Lung microvascular endothelial cell (primary cell): ENCODE data around the gene MXD4. TPM values are rescaled to one million over a fixed set of nuclear protein-coding genes. Genes with fewer than 3 reads are reported as not detected.
A peak's percentile ranks its signal among the peaks of the same experiment; 100 is the strongest.

Experiments used
- DNase-seq, 2 donors: peaks; one replicate each; pipeline versions ENCODE4 v3.0.0 to v3.0.0-alpha.2; 2010; ENCODE audit warnings: low read depth in 2 of 2
- total RNA-seq: library from RNA; depleted of rRNA; stranded (reverse); fragments of >200 nt; gene quantifications from 2 replicates; pipeline ENCODE4 v1.2.1, GENCODE V29; 2014

MXD4 gene
- total RNA-seq, 1 donor from 2014 or later, result 56.2 TPM

DNA sequence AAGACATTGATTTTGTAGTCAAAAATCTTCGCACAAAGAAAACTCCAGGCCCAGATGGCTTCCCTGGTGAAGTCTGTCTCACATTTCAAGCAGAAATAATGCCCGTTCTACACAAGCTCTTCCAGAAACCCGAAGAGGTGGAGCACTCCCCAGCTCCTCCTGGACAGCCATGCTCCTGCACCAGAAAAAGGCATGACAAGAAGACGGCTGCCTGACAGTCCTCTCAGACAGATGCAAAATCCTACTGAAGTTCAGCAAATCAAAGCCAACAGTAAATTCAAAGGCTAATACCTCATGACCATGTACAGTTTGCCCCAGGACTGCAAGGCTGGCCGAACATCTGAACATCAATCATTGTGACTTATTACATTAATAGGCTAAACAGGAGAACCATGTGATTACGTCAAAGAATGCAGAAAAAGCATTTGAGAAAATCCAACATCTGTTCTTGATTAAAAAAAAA is 30.8 kb upstream of the MXD4 start:
- no peak for DNase-seq

DNA sequence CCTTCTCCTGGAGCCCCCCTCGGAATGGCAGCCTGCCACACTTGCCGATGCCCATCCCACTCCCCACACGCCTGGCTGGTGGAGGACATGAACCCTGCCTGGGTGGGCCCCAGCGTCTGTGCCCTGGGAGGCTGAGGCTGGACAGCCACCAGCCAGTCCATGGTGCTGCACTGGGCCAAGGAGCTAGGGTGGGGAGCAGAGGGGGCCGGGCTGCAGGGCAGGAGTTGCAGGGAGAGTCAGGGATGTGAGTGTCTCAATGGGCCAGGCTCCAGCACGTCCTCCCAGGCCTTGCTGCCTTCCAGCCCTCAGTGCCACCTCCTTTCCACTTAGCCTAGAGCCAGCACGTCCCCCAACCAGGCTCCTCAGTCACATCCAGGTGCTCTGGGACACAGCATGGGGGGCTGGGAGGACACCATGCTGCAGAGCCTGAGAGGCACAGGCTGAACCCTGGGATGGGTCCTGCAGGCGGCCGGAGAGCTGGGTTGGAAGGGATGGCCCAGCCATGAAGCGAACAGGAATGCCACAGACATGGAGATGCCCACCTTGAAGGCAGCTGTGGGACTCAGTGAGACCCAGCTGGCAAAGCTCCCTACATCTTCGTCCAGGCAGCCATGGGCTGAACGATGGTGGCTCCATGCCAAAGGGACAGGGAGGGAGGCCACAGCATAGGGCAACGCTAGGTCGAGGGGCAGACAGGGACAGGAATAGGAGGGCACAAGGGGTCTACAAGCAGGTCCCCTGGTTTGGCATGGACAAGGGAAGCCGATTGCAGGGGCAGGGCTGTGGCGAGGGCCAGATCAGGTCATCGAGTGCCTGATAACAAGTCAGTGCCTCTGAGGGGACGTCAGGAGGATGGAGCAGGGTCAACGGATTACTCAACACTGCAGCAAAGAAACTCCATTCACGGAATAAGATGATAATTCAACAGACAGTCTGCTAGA is 30.1 kb upstream of the MXD4 start:
- DNase-seq, result no peak

GRCh38 chr4:2290974-2291704 is 29.2 kb upstream of the MXD4 start:
- DNase-seq, result no peak

- DNase-seq, result no peak
These were observed 28.6 kb upstream of the MXD4 start for GRCh38 chr4:2290488-2290887.

GRCh38 chr4:2289955-2290333 is 28.0 kb upstream of the MXD4 start:
- no peak for DNase-seq

- no peak for DNase-seq
These were observed 27.5 kb upstream of the MXD4 start for GRCh38 chr4:2289311-2289954.

GRCh38 chr4:2288051-2288541 is 26.2 kb upstream of the MXD4 start:
- DNase-seq, result no peak

DNA sequence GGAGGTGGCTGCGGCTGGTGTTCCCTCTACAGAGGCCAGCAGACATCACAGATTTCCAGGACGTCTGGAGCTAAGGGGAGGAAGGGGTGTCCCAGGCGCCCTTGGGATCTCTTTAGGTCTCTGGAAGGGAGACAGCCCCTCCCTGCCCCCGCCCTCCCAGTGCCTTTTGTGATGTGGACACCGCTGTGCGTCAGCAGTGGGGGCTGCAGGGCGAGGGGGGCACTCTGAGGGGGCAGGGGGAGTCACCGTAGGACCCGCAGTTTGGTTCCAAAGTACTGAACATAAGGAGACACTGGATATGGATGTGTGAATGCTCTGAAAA is 25.6 kb upstream of the MXD4 start:
- no peak for DNase-seq

DNA sequence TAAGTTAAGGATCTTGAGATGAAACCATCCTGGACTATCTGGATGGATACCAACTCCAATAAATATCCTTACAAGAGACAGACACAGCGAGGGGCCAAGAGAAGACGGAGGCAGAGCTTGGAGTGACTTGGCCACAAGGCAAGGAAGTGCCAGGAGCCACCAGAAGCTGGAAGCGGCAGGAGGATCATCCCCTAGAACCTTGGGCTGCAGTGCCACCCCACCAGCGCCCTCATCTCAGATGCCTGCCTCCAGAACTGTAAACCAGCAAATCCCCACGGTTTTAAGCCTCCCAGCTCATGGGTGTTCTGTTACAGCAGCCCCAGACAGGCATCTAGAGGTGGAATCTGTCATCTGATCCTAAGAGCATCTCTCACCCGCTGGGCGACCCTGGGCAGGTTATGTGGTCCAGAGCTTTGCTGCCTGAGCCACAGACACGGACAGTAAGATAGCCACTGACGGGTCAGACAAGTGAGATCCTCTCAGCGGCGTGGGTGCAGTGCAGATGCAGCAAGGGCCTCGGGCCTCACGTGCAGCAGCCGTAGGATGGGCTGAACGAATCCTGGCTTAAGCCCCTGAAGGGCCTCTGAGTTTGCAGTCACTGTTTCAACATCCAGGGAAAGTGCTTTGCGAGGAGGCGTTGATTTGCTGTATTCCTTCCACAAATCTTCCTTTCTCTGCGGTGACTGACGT is 25.1 kb upstream of the MXD4 start:
- DNase-seq, result no peak

GRCh38 chr4:2285613-2286381 is 23.9 kb upstream of the MXD4 start:
- no peak for DNase-seq

- peak in 1 of 2 donors; percentile 86 for DNase-seq
These were observed 23.2 kb upstream of the MXD4 start for GRCh38 chr4:2284934-2285612.

GRCh38 chr4:2284161-2284933 is 22.4 kb upstream of the MXD4 start:
- no peak for DNase-seq

DNA sequence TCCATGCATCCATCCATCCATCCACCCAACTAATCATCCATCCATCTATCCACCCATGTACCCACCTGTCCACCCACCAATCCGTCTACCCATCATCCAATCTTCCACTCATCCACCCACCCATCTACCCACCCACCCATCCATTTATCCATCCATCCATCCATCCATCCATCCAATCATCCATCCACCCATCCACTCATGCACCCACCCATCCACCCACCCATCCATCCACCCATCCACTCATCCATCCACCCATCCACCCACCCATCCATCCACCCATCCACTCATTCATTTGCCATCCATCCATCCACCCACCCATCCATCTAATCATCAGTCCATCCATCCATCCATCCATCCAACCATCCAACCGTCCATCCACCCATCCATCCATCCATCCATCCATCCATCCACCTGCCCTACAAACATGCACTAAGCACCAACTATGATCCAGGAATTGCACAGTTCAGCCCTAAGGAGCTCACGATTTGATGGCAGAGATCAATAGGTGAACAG is 21.3 kb upstream of the MXD4 start:
- DNase-seq, result no peak

DNA sequence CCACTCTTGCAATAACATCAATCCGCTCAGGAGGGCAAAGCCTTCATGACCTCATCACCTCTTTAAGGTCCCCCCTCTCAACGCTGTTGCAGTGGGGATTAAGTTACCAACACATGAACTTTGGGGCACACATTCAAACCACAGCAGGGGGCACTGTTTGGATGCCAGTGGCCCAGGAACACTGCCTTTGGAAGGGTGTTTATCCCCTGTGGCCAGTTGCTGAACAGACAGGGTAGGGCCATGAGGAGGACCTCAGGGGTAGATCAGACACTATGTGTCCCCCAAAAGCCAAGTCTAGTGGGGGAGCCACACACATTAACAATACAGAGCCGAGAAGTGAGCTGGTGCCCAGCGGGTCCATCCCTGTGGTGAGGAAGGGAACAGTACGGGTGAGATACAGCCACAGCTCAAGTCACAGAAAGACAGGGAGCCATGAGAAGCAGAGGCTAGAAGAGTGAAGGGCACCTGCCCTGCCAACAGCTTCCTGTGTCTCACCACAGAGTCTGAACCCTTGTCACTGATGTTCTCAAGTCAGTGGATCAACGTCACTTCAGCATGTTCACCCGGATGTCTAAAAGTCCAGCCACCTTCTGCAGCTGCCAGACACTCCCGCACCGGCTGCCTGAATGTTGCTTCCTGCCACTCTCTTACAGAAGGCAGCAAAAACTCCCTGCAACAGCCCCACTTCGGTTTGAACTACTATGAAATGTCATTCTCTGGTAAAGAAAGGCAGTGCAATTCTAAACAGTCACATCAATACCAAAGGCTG is 19.9 kb upstream of the MXD4 start:
- DNase-seq, result peak; percentile 33 to 75

DNA sequence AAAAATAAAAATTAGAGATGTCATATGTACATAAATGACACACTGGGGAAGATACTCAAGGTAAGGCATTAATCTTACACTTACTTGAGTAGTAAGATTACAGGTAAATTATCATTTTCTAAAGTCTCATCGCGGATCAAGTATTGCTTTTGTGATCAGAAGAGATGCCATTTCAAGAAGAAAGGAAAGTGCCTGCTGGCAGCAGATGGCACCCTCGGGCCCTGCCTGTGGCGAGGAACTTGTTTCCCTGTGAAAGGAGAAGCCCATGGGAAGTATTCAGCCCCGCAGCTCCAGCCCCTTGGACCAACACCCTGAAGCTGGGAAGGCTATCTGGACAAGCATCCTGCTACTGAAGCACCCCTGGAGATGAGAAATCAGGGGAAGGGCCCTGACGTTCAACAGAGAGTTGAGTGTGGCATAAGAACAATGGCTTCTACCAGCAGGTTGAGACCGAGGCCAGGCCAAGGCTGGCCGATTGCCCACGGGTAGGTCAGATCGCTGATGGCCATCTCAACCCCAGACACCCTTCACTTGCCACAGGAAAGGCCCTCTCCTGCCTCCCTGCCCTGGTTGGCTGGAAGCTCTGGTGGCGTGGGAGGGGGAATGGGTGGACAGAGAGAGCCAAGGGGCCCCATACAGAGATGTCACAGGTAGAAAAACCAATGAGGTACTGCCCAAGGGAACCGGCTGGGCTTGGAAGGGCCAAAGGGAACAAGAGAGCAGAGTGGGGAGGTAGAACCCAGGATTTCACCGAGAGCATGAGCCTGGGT is 18.8 kb upstream of the MXD4 start:
- DNase-seq, result no peak

DNA sequence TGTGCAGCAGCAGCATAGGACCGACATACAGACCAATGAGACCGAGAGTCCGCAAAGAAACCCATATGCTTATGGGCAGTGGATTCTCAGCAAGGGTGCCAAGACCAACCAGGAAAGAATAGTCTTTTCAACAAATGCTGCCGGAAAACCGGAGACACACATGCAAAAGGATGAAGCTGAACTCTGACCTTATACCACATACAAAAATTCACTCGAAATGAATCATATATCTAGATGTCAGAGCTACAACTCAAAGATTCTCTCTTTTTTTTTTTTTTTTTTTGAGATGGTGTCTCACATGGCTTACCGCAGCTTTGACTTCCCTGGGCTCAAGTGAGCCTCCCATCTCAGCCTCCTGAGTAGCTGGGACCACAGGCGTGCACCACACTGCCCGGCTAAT is 16.0 kb upstream of the MXD4 start:
- no peak for DNase-seq

GRCh38 chr4:2276581-2277325 is 14.8 kb upstream of the MXD4 start:
- DNase-seq, result no peak
